Suprapubic skin (tissue), 4 donors: ENCODE results near the gene NEGR1.

ENCODE experiments used
- CTCF ChIP-seq, 2 donors: fragments of 200-600 bp in 1 of 2; fragments of 450-650 bp in 1 of 2; sonication (generic) in 1 of 2; IDR thresholded peaks; one replicate each; pipeline ENCODE4 v1.5.1; 2016 to 2019; ENCODE audit warnings: antibody characterized with exemption in 2 of 2, mild to moderate bottlenecking in 1 of 2, moderate library complexity in 1 of 2
- POLR2A ChIP-seq, 2 donors: fragments of 450-650 bp; IDR thresholded peaks; one replicate each; pipeline ENCODE4 v1.6.1; 2017; ENCODE audit warnings: antibody characterized with exemption in 2 of 2, mild to moderate bottlenecking in 2 of 2, moderate library complexity in 2 of 2
- POLR2AphosphoS5 ChIP-seq, 3 donors: sonication (generic); formaldehyde crosslinking; IDR thresholded peaks; one replicate each; pipeline ENCODE4 v1.6.1; 2017; ENCODE audit warnings: antibody characterized with exemption in 3 of 3

- no peak for TF ChIP-seq CTCF (IDR thresholded peaks at IDR 0.05)
- TF ChIP-seq POLR2A (IDR thresholded peaks at IDR 0.05), result no peak
- TF ChIP-seq POLR2AphosphoS5 (IDR thresholded peaks at IDR 0.05), result no peak
Observed at GRCh38 chr1:71640998-71641397, 641.3 kb downstream of the NEGR1 start.
